ENCODE data around the gene SVEP1.

The SVEP1 gene

DNA sequence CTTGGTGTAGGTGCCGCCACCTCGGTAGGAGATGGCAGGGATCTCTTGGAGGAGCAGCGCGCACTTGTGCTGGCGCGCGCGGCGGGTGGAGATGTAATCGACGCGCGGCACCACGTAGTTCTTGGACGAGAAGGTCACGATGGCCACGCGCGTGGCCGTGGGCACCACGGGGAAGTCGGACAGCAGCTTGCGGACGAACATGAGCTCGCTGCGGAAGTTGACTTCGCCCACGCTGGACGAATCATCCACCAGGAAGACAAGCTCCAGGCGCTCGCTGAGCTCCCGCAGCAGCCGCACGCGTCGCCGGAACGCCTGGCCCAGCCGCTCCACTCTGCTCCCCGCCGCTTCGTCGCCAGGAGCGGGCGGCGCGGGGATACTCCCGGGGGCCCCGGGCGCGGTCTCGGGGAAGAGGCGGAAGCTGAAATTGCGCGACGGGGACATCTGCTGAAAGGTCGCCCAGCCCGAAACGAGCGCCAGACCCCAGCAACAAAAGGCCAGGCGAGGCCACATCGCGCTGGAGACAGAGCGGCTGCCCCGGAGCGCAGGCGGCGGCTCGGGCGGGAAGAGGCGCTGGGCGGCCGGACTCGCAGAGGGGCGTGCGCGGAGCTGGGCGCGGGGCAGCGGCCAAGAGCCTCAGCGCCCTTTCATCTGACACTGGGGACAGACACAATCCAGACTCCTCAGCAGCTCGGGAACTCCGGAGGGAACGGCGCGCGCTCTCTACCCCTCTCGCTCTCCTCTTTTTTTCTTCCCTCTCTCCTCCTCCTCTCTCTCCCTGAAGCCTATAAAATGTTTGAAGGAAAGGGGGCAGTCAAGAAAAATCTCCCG lies at the start of gene SVEP1:
Gene SVEP1, minus strand, starts transcription at position 708 of the 828 bp plus-strand sequence. Its CDS starts 198 bp downstream, at position 510.
- TF ChIP-seq, protein P1, sequence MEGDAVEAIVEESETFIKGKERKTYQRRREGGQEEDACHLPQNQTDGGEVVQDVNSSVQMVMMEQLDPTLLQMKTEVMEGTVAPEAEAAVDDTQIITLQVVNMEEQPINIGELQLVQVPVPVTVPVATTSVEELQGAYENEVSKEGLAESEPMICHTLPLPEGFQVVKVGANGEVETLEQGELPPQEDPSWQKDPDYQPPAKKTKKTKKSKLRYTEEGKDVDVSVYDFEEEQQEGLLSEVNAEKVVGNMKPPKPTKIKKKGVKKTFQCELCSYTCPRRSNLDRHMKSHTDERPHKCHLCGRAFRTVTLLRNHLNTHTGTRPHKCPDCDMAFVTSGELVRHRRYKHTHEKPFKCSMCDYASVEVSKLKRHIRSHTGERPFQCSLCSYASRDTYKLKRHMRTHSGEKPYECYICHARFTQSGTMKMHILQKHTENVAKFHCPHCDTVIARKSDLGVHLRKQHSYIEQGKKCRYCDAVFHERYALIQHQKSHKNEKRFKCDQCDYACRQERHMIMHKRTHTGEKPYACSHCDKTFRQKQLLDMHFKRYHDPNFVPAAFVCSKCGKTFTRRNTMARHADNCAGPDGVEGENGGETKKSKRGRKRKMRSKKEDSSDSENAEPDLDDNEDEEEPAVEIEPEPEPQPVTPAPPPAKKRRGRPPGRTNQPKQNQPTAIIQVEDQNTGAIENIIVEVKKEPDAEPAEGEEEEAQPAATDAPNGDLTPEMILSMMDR (IDR thresholded peaks at IDR 0.05; ENCODE audit: control extremely low read depth, extremely low read depth, low read depth, missing control alignments), result no peak
- ChIA-PET CTCF (no interaction called here), POLR2A (no interaction called here)
- no peak for DNase-seq (ENCODE audit: extremely low spot score)

DNA sequence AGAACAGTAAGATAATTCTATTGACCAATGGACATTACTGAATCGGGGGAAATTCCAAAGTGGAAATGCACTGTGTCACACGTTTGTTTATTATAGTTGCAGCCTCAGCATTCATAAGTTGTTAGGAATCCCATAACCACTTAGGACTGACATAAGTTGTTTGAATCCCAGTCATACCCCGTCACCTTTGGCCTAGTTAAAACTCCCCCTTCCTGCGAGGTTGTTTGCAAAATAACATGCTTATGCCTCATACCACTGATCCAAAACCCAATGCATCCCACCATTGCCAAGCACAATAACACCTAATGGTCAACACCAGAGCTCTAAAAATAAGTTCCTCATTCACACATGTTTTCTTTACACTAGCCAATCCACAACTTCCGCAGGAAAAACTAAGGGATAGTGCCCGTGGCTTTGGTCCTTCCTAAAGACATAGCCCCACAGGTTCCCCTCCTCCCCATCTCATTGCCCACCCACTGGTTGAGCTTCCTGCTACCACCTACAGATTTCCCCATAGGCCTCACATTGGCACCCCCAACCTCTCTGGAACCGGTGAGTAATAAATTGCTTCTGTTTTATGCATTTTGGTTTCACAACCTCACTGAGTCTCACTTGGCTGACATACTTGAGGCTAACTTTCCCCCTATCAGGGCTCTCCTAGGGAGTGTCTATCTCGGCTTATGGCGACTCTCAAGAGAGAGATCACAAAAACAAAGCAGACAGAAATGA lies 46.7 kb upstream of the SVEP1 start:
- POLR2A ChIA-PET, result no interaction called here
- TF ChIP-seq, protein P1 (IDR thresholded peaks at IDR 0.05; ENCODE audit: control extremely low read depth, extremely low read depth, low read depth, missing control alignments), result no peak
- CTCF ChIA-PET, result interaction anchor here (1.0 kb wide), 1 partner anchor 10 kb away, joined by 3 read pairs; no protein-coding TSS in a partner anchor
- DNase-seq (ENCODE audit: extremely low spot score), result no peak

DNA sequence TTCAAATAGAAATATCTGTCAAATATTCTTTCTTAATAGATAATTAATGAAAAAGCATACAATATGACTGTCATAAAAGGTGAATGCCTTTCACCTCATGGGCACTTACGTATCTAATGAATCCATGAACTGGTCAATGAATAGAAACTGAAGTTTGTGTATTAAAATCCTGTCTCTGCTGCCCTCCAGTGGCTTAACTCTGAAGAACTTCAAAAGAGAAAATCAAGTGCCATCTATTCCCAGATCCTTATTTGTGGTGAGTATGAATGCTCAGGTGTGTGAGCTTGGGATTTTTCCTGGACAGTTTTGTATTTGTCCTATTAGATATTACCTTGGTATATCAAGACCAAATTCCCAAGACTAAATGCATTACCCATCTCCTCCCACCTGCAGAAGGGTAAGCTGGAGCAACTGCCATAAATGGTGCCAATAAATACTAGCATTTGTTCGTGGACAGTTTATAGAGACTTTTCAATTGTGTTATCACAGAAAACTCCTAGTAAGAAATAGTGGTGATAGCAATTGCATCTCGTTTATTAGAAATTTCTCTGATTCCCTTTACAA lies 44.0 kb upstream of the SVEP1 start:
- TF ChIP-seq, protein P1 (IDR thresholded peaks at IDR 0.05; ENCODE audit: control extremely low read depth, extremely low read depth, low read depth, missing control alignments), result peak; percentile 62
- POLR2A ChIA-PET, result no interaction called here
- CTCF ChIA-PET, result interaction anchor here (0.6 to 2.3 kb wide), 23 partner anchors 11 to 1049 kb away, joined by 3 to 19 read pairs (median 4); no protein-coding TSS in a partner anchor
- peak; percentile 35 for DNase-seq (ENCODE audit: extremely low spot score)

DNA sequence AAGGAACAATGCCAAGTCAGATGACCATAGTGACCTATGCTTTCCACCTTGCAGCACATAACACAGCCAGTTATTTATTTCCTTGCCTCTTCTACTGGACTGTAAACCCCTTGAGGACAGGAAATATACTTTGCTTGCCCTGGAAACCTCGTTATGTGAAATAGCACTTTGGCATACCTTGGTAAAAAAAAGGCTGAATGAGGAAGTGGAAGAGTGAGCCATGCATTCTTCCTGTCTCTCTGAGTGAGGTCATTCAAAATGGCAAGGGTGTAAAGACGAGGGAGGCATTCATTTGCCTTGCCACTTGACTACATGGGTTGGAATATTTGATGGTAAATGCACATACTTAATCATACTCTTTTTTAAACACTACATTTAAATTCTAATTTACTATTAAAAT lies 42.8 kb upstream of the SVEP1 start:
- TF ChIP-seq, protein P1 (IDR thresholded peaks at IDR 0.05; ENCODE audit: control extremely low read depth, extremely low read depth, low read depth, missing control alignments), result no peak
- no peak for DNase-seq (ENCODE audit: extremely low spot score)
- POLR2A ChIA-PET, result no interaction called here
- CTCF ChIA-PET, result interaction anchor here (0.7 to 2.3 kb wide), 4 partner anchors 11 to 645 kb away, joined by 3 to 19 read pairs (median 4); no protein-coding TSS in a partner anchor

DNA sequence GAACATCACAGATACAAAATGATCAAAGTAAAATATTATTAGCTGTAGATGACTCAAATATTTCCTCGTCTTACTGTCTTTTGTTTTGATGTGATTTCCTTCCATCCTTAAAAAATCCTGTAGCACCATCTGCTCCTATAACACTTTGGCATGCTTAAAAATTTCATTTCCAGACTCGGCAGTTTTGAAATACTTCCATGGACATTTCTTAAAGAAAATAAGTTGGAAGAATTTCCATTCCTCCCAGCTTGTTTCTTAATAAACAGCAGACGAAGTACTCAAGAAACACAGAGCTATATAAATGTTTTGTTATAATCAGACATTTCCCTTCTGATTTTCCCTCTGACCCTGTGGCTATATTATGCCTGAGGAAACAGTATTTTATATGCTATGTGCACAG lies 41.2 kb upstream of the SVEP1 start:
- DNase-seq (ENCODE audit: extremely low spot score), result no peak
- ChIA-PET CTCF (interaction anchor here (1.5 kb wide), 1 partner anchor 437 kb away, joined by 7 read pairs; no protein-coding TSS in a partner anchor), POLR2A (no interaction called here)
- TF ChIP-seq, protein P1 (IDR thresholded peaks at IDR 0.05; ENCODE audit: control extremely low read depth, extremely low read depth, low read depth, missing control alignments), result no peak

DNA sequence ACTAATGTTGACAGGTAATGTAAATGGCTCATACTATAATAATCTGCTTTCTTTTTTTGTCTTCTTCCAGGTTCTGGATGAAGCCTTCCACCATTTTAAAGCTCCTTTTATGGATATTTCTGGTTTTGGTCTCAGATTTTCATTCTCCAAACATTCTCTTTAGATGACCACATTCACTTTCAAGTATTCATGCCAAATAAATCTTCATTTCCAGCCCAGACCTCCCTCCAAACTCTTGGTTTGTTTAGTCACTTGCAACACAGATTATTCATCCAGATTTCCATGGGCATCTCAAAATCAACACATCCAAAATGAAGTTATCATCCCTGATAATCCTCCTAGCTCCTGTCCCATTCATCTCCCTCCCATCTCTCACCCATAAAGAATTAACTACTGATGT lies 40.3 kb upstream of the SVEP1 start:
- TF ChIP-seq, protein P1 (IDR thresholded peaks at IDR 0.05; ENCODE audit: control extremely low read depth, extremely low read depth, low read depth, missing control alignments), result no peak
- ChIA-PET POLR2A (no interaction called here), CTCF (interaction anchor here (1.5 kb wide), 1 partner anchor 436 kb away, joined by 7 read pairs; no protein-coding TSS in a partner anchor)
- DNase-seq (ENCODE audit: extremely low spot score), result no peak
